Peyer's patch (tissue), 4 donors: ENCODE results near the gene PPP3R2.

Experiments
- POLR2A ChIP-seq, 2 donors: fragments of 450-650 bp; IDR thresholded peaks; one replicate each; pipeline ENCODE4 v1.5.1; 2017; ENCODE audit warnings: antibody characterized with exemption in 2 of 2, mild to moderate bottlenecking in 2 of 2, moderate library complexity in 2 of 2
- TF ChIP-seq, protein P1 (sequence below), 6 experiments: fragments of 450-650 bp in 4 of 6; fragments of 200-600 bp in 2 of 6; sonication (generic) in 1 of 6; IDR thresholded peaks; one replicate each; pipeline ENCODE4 v1.5.1; 2017 to 2019; ENCODE audit warnings: antibody characterized with exemption in 6 of 6, mild to moderate bottlenecking in 3 of 6, moderate library complexity in 1 of 6

GRCh38 chr9:101635473-101635872 is 40.7 kb upstream of the PPP3R2 start:
- TF ChIP-seq, protein P1, sequence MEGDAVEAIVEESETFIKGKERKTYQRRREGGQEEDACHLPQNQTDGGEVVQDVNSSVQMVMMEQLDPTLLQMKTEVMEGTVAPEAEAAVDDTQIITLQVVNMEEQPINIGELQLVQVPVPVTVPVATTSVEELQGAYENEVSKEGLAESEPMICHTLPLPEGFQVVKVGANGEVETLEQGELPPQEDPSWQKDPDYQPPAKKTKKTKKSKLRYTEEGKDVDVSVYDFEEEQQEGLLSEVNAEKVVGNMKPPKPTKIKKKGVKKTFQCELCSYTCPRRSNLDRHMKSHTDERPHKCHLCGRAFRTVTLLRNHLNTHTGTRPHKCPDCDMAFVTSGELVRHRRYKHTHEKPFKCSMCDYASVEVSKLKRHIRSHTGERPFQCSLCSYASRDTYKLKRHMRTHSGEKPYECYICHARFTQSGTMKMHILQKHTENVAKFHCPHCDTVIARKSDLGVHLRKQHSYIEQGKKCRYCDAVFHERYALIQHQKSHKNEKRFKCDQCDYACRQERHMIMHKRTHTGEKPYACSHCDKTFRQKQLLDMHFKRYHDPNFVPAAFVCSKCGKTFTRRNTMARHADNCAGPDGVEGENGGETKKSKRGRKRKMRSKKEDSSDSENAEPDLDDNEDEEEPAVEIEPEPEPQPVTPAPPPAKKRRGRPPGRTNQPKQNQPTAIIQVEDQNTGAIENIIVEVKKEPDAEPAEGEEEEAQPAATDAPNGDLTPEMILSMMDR (IDR thresholded peaks at IDR 0.05) = no peak
- no peak for TF ChIP-seq POLR2A (IDR thresholded peaks at IDR 0.05)
